Liver (tissue), 9 donors: ENCODE data around the gene MCTP1. TPM values are rescaled to one million over a fixed set of nuclear protein-coding genes. Genes with fewer than 3 reads are reported as not detected.

ENCODE experiments used
- DNase-seq: peaks from one replicate; pipeline ENCODE4 v3.0.0-alpha.2; 2017; ENCODE audit warnings: low spot score
- H3K27ac ChIP-seq, 2 donors: one replicate each; pipeline ENCODE4 v1.7.0; 2013; ENCODE audit warnings: inconsistent platforms in 2 of 2, low read length in 2 of 2, control low read depth in 1 of 2, low read depth in 1 of 2, mild to moderate bottlenecking in 1 of 2
- H3K27me3 ChIP-seq, 4 donors: one replicate each; pipeline versions ENCODE4 v1.6.1 to v1.7.0; 2013; ENCODE audit warnings: low read length in 3 of 4, inconsistent platforms in 1 of 4, mild to moderate bottlenecking in 1 of 4, moderate library complexity in 1 of 4; ENCODE audit not compliant: control insufficient read depth in 4 of 4, insufficient read depth in 4 of 4
- H3K36me3 ChIP-seq, 4 donors: one replicate each; pipeline versions ENCODE4 v1.6.1 to v1.7.0; 2013; ENCODE audit warnings: low read length in 3 of 4, mild to moderate bottlenecking in 3 of 4, low read depth in 1 of 4, moderate library complexity in 1 of 4; ENCODE audit not compliant: control insufficient read depth in 4 of 4, insufficient read depth in 3 of 4
- H3K4me1 ChIP-seq, 4 donors: one replicate each; pipeline versions ENCODE4 v1.6.1 to v1.7.0; 2013; ENCODE audit warnings: low read length in 3 of 4, mild to moderate bottlenecking in 3 of 4, moderate library complexity in 1 of 4; ENCODE audit not compliant: control insufficient read depth in 4 of 4, insufficient read depth in 4 of 4
- H3K4me3 ChIP-seq, 3 donors: one replicate each; pipeline versions ENCODE4 v1.6.1 to v1.7.0; 2013; ENCODE audit warnings: low read length in 3 of 3, control low read depth in 1 of 3, low read depth in 1 of 3, mild to moderate bottlenecking in 1 of 3
- H3K9ac ChIP-seq, 2 donors: one replicate each; pipeline ENCODE4 v1.7.0; 2013; ENCODE audit warnings: low read length in 2 of 2, mild to moderate bottlenecking in 2 of 2, moderate library complexity in 2 of 2, control low read depth in 1 of 2, low read depth in 1 of 2
- H3K9me3 ChIP-seq, 4 donors: one replicate each; pipeline versions ENCODE4 v1.6.1 to v1.7.0; 2013; ENCODE audit warnings: low read length in 3 of 4; ENCODE audit not compliant: control insufficient read depth in 4 of 4
- CTCF ChIP-seq: fragments of 150-350 bp; IDR thresholded peaks from 2 replicates; pipeline ENCODE4 v1.5.1; 2017; ENCODE audit warnings: improper control_type of control experiment, low read depth, low read length; ENCODE audit not compliant: missing input control
- EGR1 ChIP-seq, 2 donors: IDR thresholded peaks; 2 replicates each; pipeline ENCODE4 v1.6.1; 2016 to 2018; ENCODE audit warnings: antibody characterized with exemption in 2 of 2, low read depth in 2 of 2
- FOXA2 ChIP-seq: IDR thresholded peaks from 2 replicates; pipeline ENCODE4 v1.6.1; 2016; ENCODE audit warnings: antibody characterized with exemption
- GABPA ChIP-seq, 2 donors: IDR thresholded peaks in 1 of 2; conservative IDR thresholded peaks in 1 of 2; 2 replicates each; pipeline ENCODE4 v1.6.1; 2016; ENCODE audit warnings: antibody characterized with exemption in 2 of 2, mild to moderate bottlenecking in 1 of 2, moderate library complexity in 1 of 2
- HNF4G ChIP-seq: IDR thresholded peaks from 2 replicates; pipeline ENCODE4 v1.6.1; 2016; ENCODE audit warnings: antibody characterized with exemption
- JUND ChIP-seq, 2 donors: IDR thresholded peaks; 2 replicates each; pipeline ENCODE4 v1.6.1; 2016; ENCODE audit warnings: antibody characterized with exemption in 2 of 2
- MAX ChIP-seq: IDR thresholded peaks from 2 replicates; pipeline ENCODE4 v1.6.1; 2016; ENCODE audit warnings: antibody characterized with exemption
- RAD21 ChIP-seq, 2 donors: IDR thresholded peaks; 2 replicates each; pipeline ENCODE4 v1.6.1; 2016; ENCODE audit warnings: antibody characterized with exemption in 2 of 2, mild to moderate bottlenecking in 2 of 2
- REST ChIP-seq: IDR thresholded peaks from 2 replicates; pipeline ENCODE4 v1.6.1; 2016; ENCODE audit warnings: antibody characterized with exemption, mild to moderate bottlenecking
- SP1 ChIP-seq: IDR thresholded peaks from 2 replicates; pipeline ENCODE4 v1.6.1; 2018; ENCODE audit warnings: antibody characterized with exemption, mild to moderate bottlenecking
- TAF1 ChIP-seq: conservative IDR thresholded peaks from 2 replicates; pipeline ENCODE4 v1.6.1; 2016; ENCODE audit warnings: antibody characterized with exemption, mild to moderate bottlenecking
- YY1 ChIP-seq: IDR thresholded peaks from 2 replicates; pipeline ENCODE4 v1.6.1; 2016; ENCODE audit warnings: antibody characterized with exemption, mild to moderate bottlenecking
- WGBS: extraction: QIAGEN DNeasy Blood & Tissue Kit; methylation state at CpG from one replicate; pipeline ENCODE4 v1.1.7; 2013; 5-methylcytosine and 5-hydroxymethylcytosine counted together
- polyA plus RNA-seq, 2 donors: library from polyadenylated mRNA; stranded (reverse) in 1 of 2; unstranded in 1 of 2; fragments of 200-250 nt in 1 of 2; fragments of >200 nt in 1 of 2; fragmentation: Nextera tagmentation in 1 of 2; extraction: Ambion mirVana in 1 of 2; gene quantifications; one replicate each; pipeline versions ENCODE4 v1.2.1 to v1.2.3, GENCODE V29; 2013 to 2015
- total RNA-seq, 2 donors: library from RNA; depleted of rRNA; stranded (reverse); fragments of >200 nt; gene quantifications; one replicate each; pipeline ENCODE4 v1.2.3, GENCODE V29; 2014
- donor health status: healthy.
- donor health status: healthy.
- donor health status: healthy.
- donor health status: healthy.
- donor health status: healthy.

Gene MCTP1
- total and polyA plus RNA-seq, 4 donors = 0.67 to 7.6 (median 4.3) TPM

GRCh38 chr5:95237324-95237723 is 47.6 kb downstream of the MCTP1 start (continued):
- TF ChIP-seq REST (no peak), JUND (IDR thresholded peaks at IDR 0.05) (no peak), EGR1 (IDR thresholded peaks at IDR 0.05; ENCODE audit: low read depth in 2 of 2) (no peak)

GRCh38 chr5:95235439-95235982 is 49.4 kb downstream of the MCTP1 start:
- TF ChIP-seq TAF1 (no peak), RAD21 (IDR thresholded peaks at IDR 0.05) (no peak), YY1 (no peak)
- no peak overlapping the region for H3K9ac ChIP-seq
- H3K4me3 ChIP-seq = no peak overlapping the region
- H3K27me3 ChIP-seq = peaks cover 0 to 4% (median 0%) of the 10 kb centered on the region in 4 donors
- no peaks in the 10 kb centered on the region for H3K36me3 ChIP-seq
- no peaks in the 10 kb centered on the region for H3K4me1 ChIP-seq
- H3K27ac ChIP-seq = no peak overlapping the region
- WGBS = 91% methylated on average over 1 of the region's 1 CpG
- H3K9me3 ChIP-seq = no peaks in the 10 kb centered on the region
- no peak for DNase-seq

- WGBS = 91% methylated on average over 2 of the region's 2 CpGs
- H3K4me1 ChIP-seq = no peaks in the 10 kb centered on the region
These were observed 55.2 kb downstream of the MCTP1 start for GRCh38 chr5:95229646-95230045.

GRCh38 chr5:95224701-95225459 is 60.0 kb downstream of the MCTP1 start:
- Histone ChIP-seq H3K4me3 (no peak overlapping the region), H3K9me3 (no peaks in the 10 kb centered on the region), H3K27me3 (no peaks in the 10 kb centered on the region), H3K4me1 (no peaks in the 10 kb centered on the region), H3K36me3 (no peaks in the 10 kb centered on the region), H3K9ac (no peak overlapping the region), H3K27ac (no peak overlapping the region)
- DNase-seq = no peak
- TF ChIP-seq FOXA2 = no peak
- no peak for TF ChIP-seq JUND (IDR thresholded peaks at IDR 0.05)
- TF ChIP-seq REST = no peak
- TF ChIP-seq YY1 = no peak
- TF ChIP-seq CTCF = no peak
- TF ChIP-seq MAX = no peak
- TF ChIP-seq SP1 = no peak

More at GRCh38 chr5:95229646-95230045, 55.2 kb downstream of the MCTP1 start:
- no peaks in the 10 kb centered on the region for H3K9me3 ChIP-seq
- H3K4me3 ChIP-seq = no peak overlapping the region
- H3K27me3 ChIP-seq = no peaks in the 10 kb centered on the region
- no peak for TF ChIP-seq EGR1 (IDR thresholded peaks at IDR 0.05; ENCODE audit: low read depth in 2 of 2)
- TF ChIP-seq MAX = no peak
- TF ChIP-seq HNF4G = no peak
- TF ChIP-seq RAD21 (IDR thresholded peaks at IDR 0.05) = no peak
- TF ChIP-seq GABPA (IDR thresholded peaks at IDR 0.05 in 1 of 2, conservative IDR thresholded peaks at IDR 0.05 in 1 of 2) = no peak
- TF ChIP-seq YY1 = no peak
- no peak for TF ChIP-seq SP1
- H3K27ac ChIP-seq = no peak overlapping the region
- DNase-seq = no peak
- H3K9ac ChIP-seq = no peak overlapping the region
- no peaks in the 10 kb centered on the region for H3K36me3 ChIP-seq
